Limb (tissue), 2 donors: Measurements from ENCODE around the gene FOXO3.

ENCODE experiments used
- DNase-seq, 2 donors: peaks; one replicate each; pipeline ENCODE4 v3.0.0-alpha.2; 2016; ENCODE audit errors: extremely low spot score in 2 of 2

Gene FOXO3

DNA sequence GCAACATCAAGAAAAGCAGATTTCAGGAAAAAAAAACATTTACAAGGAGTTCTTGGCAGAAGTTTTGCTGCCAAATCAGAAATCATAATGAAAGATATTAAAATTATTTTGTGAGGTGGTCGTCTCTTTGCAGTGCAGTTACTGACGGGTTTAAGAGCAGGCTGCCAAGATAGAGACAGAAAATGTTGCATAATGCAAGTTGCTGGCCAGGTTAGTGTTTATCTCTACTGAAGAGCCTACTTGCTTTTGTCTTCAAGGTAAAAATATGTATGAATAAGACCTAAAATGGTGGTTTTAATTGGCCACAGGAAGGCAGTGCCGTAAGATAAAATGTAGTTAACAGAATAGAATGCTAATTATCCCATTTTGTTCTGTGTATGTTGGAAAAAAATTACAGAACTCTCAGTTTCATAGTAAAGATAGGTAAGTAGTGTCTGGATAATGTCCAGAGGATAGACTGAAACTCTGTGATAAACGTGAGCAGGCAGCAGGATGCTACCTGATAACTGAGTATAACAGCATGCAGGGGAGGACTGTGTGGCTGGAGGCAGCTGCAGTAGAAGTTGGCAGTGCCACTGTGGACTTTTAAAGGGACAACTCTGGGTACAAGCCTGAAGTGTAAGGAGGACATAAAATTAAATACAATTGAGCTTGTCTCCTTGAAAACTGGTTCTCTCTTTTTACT, 13.9 kb downstream of the FOXO3 start:
- no peak for DNase-seq

DNA sequence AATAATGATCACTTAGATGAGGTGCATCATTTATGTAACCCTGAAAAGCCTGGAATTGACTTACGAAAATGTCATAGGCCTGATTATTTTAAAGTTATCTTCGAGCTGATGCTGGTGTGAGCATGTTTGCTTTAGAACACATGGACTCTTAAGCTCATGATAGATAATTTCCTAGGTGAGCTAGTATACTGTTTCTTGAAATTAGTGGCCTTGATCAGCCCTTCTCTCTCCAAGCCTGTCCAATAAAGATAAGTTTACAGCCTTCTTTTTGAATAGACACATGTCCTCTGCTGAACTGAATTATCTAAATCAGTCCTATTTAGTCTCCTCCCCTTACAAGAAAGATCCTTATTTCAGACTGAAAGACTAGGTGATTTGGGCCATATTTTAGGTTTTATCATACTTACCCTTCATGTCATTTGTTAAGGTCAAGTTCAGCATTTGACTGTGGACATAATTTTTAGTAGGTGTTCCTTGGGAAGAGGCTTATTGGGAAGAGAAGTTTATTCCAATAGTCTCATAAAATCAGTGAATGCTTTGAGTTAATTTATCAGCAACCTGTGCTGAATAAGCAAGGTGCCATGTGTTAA, 15.3 kb downstream of the FOXO3 start:
- DNase-seq, result no peak

DNA sequence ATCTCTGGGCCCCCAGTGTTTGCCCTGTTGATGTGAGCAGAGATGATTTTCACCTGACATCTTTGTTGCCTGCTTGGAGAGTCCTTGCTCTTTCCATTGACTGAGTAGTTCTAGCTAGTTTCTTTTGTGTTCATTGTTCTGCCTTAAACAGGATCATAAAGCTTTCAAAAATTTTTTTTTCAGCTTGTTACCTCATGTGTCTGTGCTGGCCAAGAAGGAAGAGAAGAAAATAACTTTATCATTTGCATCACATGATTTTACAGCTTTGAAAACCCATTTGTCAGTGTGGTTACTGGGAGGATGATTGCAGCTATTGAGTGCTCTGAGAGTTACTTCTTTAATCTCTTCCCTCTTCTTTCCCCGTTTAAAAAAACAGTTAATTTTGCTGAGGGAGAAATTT, 16.0 kb downstream of the FOXO3 start:
- DNase-seq, result no peak

DNA sequence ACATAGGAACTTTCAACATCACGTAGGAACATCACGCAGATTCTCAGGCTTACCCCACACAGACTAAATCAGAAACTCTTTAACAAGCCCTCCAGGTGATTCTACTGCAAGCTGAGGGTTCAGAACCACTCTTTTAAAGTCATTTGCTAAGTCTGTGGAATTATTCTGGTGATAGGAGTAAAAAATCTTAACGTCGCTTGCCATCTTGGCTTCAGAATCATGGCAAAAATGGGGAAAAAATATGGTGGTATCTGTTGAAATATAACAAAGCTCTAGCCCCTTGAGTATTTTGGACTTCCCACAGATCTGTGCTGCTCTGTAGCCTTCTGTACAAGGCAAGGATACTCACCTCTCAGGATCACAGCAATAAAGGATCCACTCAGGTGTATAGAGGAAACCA, 17.4 kb downstream of the FOXO3 start:
- DNase-seq, result no peak

DNA sequence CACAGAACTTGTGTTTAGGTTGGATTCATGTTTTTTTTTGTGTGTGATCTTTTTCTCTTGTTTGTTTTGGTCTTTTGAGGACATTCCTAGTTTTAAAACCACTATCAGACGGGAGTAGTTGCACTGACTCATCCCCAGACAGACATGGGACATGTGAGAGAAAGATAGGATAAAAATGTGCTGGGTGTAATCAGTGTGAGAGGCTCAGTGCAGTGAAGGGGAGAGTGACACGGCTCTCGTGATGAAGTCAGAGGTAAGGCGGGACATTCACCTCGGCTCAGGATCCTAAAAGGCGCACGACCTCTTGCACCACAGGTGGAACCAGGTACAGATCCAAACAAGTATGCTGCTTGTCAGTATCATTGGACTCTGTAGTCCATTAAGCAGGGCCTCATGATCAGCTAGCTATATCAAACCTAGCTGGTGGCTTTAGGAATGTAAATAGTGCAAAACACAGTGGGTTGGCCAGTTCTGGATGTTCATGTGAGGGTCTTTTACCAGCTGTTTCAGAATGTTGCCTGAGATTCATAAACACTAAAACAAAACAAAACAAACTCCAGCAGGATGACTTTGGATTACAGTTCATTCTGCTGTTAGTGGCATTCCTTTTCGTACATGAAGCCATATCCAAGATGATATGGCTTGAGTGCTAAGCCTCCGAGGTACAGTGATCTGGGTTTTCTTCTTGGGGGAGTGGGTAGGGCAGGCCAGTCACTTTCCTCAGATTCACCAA, 18.0 kb downstream of the FOXO3 start:
- DNase-seq, result no peak

DNA sequence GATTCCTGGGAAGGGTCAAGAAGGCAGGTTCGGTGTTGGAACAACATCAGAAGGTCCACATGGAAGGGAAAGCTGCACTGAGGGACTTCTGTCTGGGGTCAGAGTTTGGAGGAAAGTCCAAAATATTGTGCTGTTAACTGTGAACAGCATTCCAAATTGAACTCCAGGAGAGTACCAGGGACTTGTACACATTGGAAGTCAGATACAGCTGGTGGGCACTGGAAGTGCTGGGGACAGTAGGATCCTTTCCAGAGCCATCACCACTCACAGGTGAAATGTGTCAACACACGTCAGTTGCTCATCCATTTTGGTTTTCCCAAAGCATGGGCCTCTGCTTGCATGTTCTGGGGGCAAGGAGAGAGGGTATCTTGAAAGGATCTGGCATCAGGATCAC, 18.6 kb downstream of the FOXO3 start:
- no peak for DNase-seq

DNA sequence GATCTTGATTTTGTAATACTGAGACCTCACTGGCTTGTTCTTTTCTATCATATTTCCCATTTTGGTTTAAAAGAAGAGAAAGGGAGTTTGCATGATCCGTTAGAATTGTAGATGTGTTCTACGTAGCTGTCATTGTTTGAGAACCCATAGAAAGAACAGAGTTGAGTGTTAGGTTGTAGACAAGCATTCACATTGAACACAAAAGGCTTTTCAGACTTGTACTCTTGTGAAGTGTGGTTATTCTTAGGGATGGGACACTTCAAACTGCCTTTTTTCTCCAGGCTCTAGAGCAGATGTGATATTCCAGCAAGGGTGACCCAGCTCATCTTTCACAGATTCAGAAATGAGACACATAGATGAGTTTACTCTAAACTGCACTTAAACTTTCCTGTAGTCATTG, 19.9 kb downstream of the FOXO3 start:
- no peak for DNase-seq

DNA sequence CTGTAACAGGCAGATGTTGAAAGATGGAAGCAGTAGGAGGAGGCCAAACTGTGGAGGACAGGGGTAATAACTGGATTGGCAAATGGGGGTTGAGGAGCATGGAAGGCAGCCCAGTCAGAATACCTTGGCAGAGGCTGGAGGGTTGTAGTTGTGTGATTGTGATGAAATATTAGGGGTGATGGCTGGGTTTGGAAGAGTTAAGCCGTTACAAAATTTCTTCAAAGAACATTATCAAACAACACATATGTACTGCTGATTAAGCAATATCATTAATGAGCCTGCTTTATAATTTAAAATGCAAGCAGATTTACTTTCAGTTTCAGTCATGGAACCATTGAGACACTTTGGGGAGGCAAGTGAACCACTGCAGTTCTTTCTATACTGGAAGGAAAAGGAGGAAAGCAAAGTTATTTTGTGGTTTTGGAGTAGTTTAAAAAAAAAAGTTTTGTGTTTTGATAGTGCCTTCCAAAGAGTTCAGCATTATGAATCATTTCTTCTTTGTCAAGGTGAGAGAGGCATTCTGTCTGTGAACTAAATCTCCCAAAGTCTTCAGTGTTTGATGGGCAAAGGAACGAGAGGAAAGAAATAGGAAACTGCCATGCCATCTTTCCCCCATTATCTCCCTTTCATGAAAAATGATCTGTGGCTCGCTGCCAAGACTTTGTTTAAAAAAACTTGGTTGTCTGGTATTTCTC, 20.7 kb downstream of the FOXO3 start:
- DNase-seq, result no peak

DNA sequence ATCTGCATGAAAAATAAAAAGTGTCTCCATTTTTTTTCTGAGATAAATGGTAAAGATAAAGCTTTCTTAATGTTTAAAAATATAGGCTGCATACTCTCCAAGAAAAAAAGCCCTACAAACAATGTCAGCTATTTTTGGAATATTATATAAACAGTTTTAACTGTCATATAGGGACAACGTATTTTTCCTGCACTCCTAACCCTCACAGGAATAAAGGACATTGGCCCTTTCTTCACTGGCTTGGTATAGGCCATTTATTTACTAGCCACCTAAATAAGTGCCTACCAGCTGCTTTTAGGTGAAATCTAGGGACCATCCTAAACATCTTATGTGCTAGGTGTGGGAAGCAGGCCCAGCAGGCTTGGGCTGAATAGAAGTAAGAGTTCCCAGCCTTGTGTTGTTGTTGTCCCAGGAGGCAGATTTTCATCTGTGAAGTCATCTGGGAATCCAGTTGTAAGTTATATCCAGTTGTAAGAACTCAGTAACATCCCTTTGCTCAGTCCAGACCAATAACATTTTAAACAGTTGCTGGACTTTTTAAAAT, 21.3 kb downstream of the FOXO3 start:
- DNase-seq, result no peak

DNA sequence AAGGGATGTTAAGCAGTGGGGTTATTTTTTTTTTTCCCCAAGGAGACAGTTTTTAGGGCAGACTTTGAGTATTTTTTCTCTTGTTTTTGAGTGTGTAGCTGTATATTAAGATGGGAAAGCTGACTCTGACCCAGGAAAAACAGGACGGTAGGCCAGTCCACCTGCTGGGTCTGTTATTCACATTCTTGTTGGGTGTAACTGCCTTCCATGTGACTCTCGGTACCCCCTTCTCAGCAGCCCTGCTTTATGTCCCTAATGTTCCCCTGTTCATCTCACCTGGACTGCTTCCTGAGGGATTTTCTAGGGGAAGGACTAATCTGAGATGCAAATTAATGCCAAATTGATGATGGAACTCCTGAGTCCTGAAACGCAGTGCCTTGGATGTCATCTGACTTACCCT, 21.9 kb downstream of the FOXO3 start:
- DNase-seq, result no peak

DNA sequence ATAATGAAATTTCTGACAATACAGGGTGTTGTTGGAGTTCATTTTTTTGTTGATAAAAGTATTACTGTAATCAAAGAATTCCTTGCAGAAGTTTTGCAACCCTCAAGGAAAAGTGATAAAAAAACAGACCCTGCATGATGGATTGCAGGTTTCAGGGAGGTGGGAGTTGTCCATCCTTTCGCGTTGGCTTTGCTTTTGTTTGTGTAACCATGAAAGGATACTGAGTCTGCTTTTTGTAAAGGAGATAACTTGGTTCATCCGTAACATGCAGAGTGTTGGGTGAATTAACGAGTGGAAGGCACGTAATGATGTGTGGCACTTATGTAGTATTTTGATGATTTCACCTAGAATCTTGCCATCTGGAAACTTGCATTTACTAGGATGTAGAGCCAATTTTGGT, 23.6 kb downstream of the FOXO3 start:
- no peak for DNase-seq

DNA sequence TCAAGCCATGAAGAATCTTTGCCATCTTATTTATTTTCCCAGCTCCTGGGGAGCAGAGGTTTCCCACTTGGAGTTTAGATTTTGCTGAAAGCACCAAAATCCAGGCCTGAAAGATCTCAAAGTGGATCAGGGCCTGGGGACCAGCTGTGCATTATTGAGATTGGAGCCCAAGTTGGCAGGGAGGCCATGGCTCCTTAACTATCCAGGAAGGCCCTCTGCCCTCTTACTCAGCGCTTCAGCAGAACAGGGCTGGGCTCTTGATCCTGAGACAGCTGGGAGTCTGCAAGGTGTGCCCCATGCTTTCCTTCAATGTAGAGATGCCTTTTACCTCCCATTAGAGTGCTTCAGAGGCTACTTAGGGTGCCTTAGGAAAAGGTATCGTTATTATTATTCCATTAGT, 24.6 kb downstream of the FOXO3 start:
- DNase-seq, result no peak

DNA sequence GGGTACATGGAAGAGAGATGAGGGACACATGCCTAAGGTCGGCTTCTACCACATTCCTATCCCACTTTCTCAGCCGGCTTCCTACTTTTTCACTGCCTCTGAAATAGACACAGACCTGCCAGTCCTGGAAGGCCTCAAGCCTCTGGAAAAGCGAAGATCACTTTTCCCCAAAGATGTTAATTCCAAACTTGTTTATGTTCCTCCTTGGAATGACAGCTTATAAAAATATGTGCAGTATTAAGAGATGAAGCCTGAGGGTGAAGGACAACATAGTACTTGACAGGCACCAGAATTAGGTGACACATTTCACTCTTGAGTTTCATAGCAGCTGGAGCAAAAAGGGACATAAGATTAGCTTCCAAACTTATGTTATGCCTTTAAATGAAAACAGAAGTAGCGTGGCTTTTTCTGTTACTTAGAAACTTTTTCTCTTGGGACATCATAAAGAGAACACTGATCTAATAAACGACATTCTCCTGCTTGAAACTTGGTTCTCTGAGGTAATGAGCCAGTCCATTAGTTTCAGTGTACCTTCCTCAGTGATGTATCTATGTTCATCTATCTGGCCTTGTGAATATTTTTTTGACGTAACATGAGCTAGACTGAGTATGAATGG, 25.3 kb downstream of the FOXO3 start:
- no peak for DNase-seq

DNA sequence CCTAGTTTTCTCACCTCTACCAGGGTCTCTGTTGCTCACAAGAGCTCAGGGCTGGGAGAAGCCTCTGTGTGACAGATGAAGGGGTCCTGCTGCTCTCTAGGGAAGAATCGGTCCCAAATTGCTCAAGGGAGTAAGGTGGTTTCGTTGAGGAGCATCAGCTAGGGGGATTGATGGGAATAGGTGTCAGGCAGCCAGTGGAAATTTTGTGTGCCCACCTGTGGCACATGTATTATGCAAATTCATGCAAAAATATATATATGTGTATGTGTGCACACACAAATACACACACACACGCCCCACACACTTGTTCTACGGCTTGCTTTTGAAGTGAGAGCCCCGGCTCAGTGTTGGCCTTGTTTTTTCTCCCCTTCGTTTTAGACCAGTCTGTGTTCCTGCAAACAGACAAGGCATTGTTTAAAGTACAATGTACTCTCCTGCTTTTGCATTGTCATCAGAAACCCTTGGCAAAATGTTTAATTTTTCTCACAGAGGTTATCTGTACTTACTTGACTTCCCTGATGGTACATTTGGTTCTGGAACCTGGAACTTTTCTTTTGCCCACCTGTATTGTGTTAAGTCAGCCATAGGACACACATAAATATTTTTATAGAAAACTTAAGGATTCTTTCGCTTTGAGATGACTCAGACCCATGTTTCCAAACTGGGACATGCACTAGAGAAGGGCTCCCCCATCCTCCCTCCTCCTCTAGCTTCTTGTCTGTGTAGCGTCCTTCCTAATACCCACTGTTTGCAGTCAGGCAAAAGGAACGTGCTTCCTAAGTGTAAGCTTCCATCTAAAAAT, 26.7 kb downstream of the FOXO3 start:
- no peak for DNase-seq

DNA sequence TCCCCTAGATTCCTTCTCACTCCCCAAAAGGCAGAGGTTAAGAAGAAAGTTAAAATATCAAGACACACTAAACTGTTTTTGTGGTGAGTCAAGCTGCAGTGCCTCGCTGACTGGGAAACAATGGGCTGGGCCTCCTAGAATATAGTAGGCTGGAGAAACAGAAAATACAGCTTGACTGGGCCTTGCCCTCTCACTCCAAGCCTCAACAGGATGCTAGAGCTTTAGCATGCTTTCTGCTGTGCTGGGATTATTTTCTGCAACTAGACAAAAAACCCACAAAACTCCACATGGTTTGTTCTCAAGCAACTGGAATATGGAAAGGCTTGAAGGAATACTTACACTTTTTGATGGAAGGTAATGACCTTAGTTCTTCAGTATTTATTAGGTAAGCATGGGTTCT, 27.9 kb downstream of the FOXO3 start:
- no peak for DNase-seq

DNA sequence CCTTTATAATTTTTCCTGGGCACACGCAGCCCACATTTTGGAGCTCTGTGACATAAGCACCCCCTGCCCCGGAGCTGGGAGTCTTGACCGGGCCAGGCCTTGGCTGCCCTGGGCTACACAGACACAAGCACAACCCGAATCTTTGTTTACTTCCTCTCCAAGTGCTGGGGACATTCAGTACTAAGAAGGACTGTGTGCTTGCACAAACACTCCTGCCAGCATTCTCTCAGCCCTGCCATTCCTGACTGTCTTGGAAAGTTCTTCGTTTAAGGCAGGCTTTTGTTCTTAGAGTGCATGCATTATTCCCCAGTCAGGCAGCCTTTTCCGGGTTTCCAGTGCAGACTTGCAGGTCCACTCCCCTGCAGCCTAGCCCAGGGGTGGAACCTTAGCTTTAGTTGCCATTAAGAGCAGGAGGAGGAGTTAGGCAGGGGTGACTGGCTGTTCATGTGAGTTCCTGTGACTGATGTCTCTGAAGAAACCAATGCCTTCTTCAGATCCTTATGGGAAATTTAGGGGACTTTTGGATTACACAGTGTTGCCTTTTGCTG, 28.6 kb downstream of the FOXO3 start:
- DNase-seq, result peak in 1 of 2 donors; percentile 58

DNA sequence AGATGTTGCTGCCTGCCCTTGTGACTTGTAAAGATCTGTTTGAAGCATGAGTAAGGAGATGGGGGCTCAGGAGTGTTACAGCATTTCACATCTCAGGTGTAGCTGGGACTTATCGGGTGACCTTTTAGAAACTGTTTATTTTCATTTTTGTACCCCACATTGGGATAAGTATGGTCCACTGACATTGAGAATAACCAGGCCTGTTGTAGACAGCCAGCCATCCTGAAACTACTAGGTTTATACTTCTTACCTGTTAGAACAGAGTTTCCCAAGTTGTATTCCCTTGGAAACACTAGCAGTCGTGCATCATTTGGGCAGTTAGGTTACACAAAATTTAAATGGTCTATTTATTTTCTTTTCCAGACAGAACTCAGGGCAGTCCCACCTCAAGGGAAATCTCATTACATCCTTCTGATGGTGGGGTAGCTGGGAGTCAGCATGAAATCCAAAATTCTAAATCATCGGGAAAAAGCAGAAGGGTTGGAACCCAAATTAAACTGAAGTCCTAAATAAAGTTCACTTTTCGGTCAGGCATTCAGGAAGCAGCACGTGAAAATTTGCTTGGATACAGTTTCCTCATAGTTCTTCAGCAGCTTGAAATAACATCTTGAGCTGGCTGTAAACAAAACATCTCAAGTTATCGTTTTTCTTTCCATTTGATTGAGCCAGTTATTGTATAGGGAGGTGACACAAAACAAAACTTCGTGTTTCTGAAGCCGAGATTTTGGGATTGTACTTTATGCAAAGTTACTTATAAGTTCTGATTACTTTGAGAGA, 30.5 kb downstream of the FOXO3 start:
- DNase-seq, result no peak

DNA sequence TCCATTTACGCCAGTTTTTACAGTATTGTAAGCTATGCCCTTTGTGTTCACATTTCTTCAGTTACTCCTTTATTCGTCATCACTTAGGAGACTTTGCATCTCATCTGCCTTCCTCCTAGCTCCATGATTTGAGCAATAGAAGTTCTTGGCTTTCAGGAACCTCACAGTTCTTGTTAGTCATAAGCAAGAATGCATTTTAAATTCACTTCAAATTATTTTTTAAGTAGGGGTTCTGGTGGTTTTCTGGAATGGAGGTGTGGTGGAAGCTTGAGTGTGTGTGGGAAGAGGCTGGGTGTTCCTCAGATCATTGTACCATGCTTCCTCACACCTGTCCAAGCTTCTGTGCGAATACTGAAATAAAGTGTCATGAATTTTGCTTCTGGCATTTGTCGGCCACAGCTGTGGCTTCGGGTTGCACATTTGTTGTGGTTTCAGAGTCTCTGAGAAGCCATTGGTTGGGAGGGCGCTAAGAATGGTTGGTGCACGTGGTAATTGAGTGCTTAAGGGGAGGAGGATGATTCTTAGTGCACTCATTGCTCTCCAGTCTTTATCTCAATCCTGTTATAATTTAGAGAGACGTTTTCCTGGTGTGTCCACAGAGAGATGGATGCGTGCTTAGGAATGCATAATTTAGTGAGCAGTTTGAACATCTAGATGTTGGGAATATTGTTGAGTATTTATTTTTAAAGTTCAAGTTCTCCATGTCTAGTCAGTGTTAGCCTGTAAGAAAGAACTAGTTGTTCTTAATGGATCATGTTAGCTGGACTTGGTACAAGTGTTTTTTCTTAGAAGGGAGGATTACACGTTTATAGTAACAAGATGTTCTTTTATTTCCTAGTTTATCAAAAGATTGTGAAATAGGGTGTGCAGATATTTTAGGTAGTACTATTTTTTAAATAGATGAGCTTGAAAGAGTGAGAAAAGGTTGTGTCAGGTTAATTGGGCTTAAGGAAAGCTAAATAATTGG, 31.9 kb downstream of the FOXO3 start:
- DNase-seq, result peak; percentile 52 to 65

DNA sequence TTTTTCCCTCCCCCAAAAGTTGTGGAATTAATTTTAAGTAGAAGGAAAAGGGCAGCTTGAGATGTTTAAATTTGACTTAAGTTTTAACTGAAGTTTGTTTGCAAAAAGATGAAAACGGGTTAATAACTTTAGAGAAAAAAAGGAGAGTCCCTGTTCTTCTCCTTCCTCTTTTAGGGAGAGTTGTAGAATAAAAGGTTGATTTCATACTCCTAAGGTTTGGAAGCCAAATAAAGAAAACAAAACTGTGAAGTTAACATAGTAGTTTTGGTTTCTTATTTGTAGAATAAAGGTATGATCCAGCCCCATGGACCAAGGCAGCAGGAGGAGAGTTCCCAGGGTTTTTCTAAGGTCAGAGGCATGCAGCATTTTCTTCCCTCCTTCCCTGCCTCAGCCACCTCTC, 33.4 kb downstream of the FOXO3 start:
- no peak for DNase-seq
